Measurements from ENCODE around the gene PPP1R2B.

DNA sequence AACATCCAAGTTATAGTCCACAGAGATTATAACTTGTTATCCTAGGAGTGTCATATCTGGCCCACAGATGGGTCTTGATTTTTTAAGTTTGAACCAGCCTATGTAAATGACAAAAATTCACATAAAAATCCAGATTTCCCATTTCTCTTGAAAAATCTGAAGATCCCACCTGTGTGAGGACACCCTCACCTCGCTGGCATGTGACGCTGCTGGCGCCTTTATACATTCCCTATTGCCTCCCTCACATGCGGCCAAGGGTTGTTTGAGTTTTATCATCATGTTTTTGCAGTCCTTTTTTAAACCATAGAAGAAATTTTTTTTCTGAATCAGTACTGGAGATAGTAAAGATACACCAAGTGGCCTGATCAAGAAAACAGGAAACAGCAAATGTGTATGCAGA lies 25.9 kb upstream of the PPP1R2B start:
- TF ChIP-seq, protein P1, sequence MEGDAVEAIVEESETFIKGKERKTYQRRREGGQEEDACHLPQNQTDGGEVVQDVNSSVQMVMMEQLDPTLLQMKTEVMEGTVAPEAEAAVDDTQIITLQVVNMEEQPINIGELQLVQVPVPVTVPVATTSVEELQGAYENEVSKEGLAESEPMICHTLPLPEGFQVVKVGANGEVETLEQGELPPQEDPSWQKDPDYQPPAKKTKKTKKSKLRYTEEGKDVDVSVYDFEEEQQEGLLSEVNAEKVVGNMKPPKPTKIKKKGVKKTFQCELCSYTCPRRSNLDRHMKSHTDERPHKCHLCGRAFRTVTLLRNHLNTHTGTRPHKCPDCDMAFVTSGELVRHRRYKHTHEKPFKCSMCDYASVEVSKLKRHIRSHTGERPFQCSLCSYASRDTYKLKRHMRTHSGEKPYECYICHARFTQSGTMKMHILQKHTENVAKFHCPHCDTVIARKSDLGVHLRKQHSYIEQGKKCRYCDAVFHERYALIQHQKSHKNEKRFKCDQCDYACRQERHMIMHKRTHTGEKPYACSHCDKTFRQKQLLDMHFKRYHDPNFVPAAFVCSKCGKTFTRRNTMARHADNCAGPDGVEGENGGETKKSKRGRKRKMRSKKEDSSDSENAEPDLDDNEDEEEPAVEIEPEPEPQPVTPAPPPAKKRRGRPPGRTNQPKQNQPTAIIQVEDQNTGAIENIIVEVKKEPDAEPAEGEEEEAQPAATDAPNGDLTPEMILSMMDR (IDR thresholded peaks at IDR 0.05), result no peak
- no peak for TF ChIP-seq POLR2A (IDR thresholded peaks at IDR 0.05)
